Sigmoid colon (tissue), 7 donors: ENCODE data around the gene TBCEL. TPM values are rescaled to one million over a fixed set of nuclear protein-coding genes. Genes with fewer than 3 reads are reported as not detected.

Experiments
- DNase-seq: peaks from one replicate; pipeline ENCODE4 v3.0.0-alpha.2; 2019
- H3K27ac ChIP-seq, 4 donors: fragments of 200-600 bp; sonication (generic); one replicate each; pipeline ENCODE4 v1.5.1; 2016 to 2019; ENCODE audit warnings: mild to moderate bottlenecking in 1 of 4
- H3K27me3 ChIP-seq, 3 donors: fragments of 200-600 bp; sonication (generic); one replicate each; pipeline ENCODE4 v1.5.1; 2019; ENCODE audit warnings: mild to moderate bottlenecking in 1 of 3
- H3K36me3 ChIP-seq, 4 donors: fragments of 200-600 bp; sonication (generic); one replicate each; pipeline ENCODE4 v1.5.1; 2016 to 2019
- H3K4me1 ChIP-seq, 4 donors: fragments of 200-600 bp; sonication (generic); one replicate each; pipeline ENCODE4 v1.5.1; 2017 to 2019
- H3K4me3 ChIP-seq, 4 donors: fragments of 200-600 bp; sonication (generic); one replicate each; pipeline ENCODE4 v1.5.1; 2017 to 2019; ENCODE audit warnings: mild to moderate bottlenecking in 2 of 4, moderate library complexity in 1 of 4
- H3K9me3 ChIP-seq, 4 donors: fragments of 200-600 bp in 3 of 4; sonication (generic) in 3 of 4; one replicate each; pipeline versions ENCODE4 v1.5.1 to v1.6.1; 2013 to 2019
- EP300 ChIP-seq, 4 donors: sonication (generic); formaldehyde crosslinking; IDR thresholded peaks; one replicate each; pipeline ENCODE4 v1.6.1; 2017; ENCODE audit warnings: antibody characterized with exemption in 4 of 4
- POLR2A ChIP-seq, 2 donors: fragments of 450-650 bp; IDR thresholded peaks; one replicate each; pipeline ENCODE4 v1.6.1; 2016; ENCODE audit warnings: antibody characterized with exemption in 2 of 2, mild to moderate bottlenecking in 2 of 2, moderate library complexity in 2 of 2
- POLR2AphosphoS5 ChIP-seq, 4 donors: sonication (generic); formaldehyde crosslinking; IDR thresholded peaks; one replicate each; pipeline ENCODE4 v1.6.1; 2017; ENCODE audit warnings: antibody characterized with exemption in 4 of 4
- WGBS, 2 donors: extraction: QIAGEN DNeasy Blood & Tissue Kit; methylation state at CpG; one replicate each; pipeline ENCODE4 v1.1.7; 2013; 5-methylcytosine and 5-hydroxymethylcytosine counted together
- intact Hi-C: fragments of 100-400 bp; cut with DNase I; formaldehyde crosslinking; loops from one replicate; pipeline ENCODE4 v1.15.1; 2023
- polyA plus RNA-seq, 3 donors: library from polyadenylated mRNA; stranded (reverse); fragments of 200-250 nt; gene quantifications; one replicate each; pipeline ENCODE4 v1.2.3, GENCODE V29; 2013
- total RNA-seq, 4 donors: library from RNA; depleted of rRNA; stranded (reverse); fragments of >200 nt; gene quantifications; one replicate each; pipeline ENCODE4 v1.1.0, GENCODE V29; 2016
- TF ChIP-seq, protein P1 (sequence below), 4 experiments: fragments of 450-650 bp in 3 of 4; fragments of 200-600 bp in 1 of 4; IDR thresholded peaks; one replicate each; pipeline ENCODE4 v1.5.1; 2016 to 2019; ENCODE audit warnings: antibody characterized with exemption in 4 of 4, mild to moderate bottlenecking in 3 of 4, moderate library complexity in 2 of 4
- donor health status: healthy with polysubstance abuse.
- donor health status: Bipolar disorder and iron deficiency.
- donor health status: healthy.

Gene TBCEL
- total and polyA plus RNA-seq, 7 donors: 4.2 to 53.3 (median 22.4) TPM

GRCh38 chr11:121138259-121138658 is 114.4 kb downstream of the TBCEL start:
- H3K36me3 ChIP-seq: no peaks in the 10 kb centered on the region
- no peaks in the 10 kb centered on the region for H3K27me3 ChIP-seq
- intact Hi-C loops: no loop called here
- no peak overlapping the region for H3K4me3 ChIP-seq
- no peaks in the 10 kb centered on the region for H3K4me1 ChIP-seq
- DNase-seq: no peak
- 90 to 92% methylated on average over 5 of the region's 5 CpGs for WGBS, 2 donors
- H3K27ac ChIP-seq: no peak overlapping the region
- H3K9me3 ChIP-seq: no peaks in the 10 kb centered on the region
- no peak for TF ChIP-seq EP300 (IDR thresholded peaks at IDR 0.05)
- no peak for TF ChIP-seq POLR2A (IDR thresholded peaks at IDR 0.05)
- TF ChIP-seq POLR2AphosphoS5 (IDR thresholded peaks at IDR 0.05): no peak
- TF ChIP-seq, protein P1, sequence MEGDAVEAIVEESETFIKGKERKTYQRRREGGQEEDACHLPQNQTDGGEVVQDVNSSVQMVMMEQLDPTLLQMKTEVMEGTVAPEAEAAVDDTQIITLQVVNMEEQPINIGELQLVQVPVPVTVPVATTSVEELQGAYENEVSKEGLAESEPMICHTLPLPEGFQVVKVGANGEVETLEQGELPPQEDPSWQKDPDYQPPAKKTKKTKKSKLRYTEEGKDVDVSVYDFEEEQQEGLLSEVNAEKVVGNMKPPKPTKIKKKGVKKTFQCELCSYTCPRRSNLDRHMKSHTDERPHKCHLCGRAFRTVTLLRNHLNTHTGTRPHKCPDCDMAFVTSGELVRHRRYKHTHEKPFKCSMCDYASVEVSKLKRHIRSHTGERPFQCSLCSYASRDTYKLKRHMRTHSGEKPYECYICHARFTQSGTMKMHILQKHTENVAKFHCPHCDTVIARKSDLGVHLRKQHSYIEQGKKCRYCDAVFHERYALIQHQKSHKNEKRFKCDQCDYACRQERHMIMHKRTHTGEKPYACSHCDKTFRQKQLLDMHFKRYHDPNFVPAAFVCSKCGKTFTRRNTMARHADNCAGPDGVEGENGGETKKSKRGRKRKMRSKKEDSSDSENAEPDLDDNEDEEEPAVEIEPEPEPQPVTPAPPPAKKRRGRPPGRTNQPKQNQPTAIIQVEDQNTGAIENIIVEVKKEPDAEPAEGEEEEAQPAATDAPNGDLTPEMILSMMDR (IDR thresholded peaks at IDR 0.05): no peak

GRCh38 chr11:121140369-121140768 is 116.5 kb downstream of the TBCEL start:
- H3K4me3 ChIP-seq: no peak overlapping the region
- no peaks in the 10 kb centered on the region for H3K27me3 ChIP-seq
- intact Hi-C loops: no loop called here
- H3K27ac ChIP-seq: no peak overlapping the region
- no peak for DNase-seq
- H3K4me1 ChIP-seq: no peaks in the 10 kb centered on the region
- no peaks in the 10 kb centered on the region for H3K9me3 ChIP-seq
- TF ChIP-seq POLR2A (IDR thresholded peaks at IDR 0.05): no peak
- TF ChIP-seq EP300 (IDR thresholded peaks at IDR 0.05): no peak
- TF ChIP-seq POLR2AphosphoS5 (IDR thresholded peaks at IDR 0.05): no peak
- TF ChIP-seq, protein P1 (IDR thresholded peaks at IDR 0.05): no peak
- no peaks in the 10 kb centered on the region for H3K36me3 ChIP-seq
- WGBS, 2 donors: 65 to 72% methylated on average over 8 of the region's 8 CpGs

Other genes starting within 250 kb of the TBCEL start
- gene TECTA, start 77.1 kb downstream of the TBCEL start, total RNA-seq: 1 to 10 TPM in 3 of 4 donors, under 1 TPM in 1; 0.82 to 3.9 (median 1.3) TPM
- under 1 TPM in 1 of 3 donors, not detected in 2; 0.28 TPM for gene TECTA, start 77.1 kb downstream of the TBCEL start, polyA plus RNA-seq